IPS DF 4.7 (cell line): ENCODE results near the gene CSNK1G1.
"Not testable (repeated sequence)": the region's sequence is repeated elsewhere in the genome, so short reads cannot be mapped to it uniquely, and the experiment has no call there.

Source experiments
- DNase-seq: peaks from one replicate; pipeline ENCODE4 v3.0.0-alpha.2; 2013; ENCODE audit warnings: low spot score; ENCODE audit errors: extremely low read depth

The CSNK1G1 gene

DNA sequence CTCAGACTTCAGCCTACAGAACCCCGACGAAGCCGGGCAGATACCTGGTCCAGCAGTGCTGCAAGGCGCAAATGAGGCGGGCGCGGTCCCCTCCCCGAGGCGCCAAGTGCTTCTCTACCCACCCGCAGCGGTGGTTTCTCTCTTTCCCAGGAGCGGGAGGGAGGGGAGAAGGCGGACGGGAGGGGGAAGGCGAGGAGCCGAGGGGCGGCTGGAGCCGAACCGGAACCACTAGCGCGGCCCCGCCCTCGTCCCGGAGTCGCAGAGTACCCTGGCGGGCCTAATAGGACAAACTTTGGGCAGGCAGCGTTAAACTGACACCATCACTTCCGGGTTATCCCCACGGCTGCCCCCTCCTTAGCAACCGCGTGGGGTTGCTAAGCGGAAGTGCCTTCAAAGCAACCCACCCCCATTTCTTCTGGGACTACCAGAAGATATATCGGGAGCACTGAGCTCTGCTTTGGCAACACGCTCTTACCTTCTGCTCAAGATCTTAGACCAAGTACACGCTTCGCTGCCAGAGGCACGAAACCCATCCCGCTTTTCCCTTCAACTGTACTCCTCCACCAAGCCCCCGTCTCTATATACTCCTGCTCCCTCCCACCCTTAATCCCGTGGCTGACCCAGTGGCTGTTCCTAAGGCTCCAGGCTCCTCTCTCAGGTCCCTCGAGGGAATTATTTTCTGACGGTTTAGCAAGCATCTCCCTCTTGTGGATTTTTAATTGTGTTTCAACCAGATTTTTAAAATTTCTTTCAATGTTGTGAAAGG, at the start of gene CSNK1G1:
CSNK1G1 (minus strand) TSS at position 230 of the 766 bp plus-strand sequence. CDS start 55,674 bp downstream, outside the sequence.
- peak; percentile 82 for DNase-seq

DNA sequence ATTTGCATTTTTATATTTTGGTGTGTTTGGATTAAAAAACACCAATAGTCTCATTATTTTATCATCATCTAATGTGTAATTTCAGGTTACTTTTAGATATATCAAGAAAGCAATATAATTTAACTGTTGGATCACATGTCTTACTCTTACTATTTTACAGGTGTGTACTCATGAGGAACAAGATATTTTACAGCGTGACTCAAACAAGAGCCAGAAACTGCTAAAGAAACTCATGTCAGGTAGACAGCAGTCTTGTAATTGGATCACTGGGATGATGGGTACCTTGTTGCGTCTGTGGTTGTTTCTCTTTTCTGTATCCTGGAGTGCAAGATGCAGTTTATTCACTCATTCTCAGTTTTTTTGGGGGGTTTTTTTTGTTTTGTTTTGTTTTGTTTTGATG, 44.6 kb upstream of the CSNK1G1 start:
- no peak for DNase-seq

DNA sequence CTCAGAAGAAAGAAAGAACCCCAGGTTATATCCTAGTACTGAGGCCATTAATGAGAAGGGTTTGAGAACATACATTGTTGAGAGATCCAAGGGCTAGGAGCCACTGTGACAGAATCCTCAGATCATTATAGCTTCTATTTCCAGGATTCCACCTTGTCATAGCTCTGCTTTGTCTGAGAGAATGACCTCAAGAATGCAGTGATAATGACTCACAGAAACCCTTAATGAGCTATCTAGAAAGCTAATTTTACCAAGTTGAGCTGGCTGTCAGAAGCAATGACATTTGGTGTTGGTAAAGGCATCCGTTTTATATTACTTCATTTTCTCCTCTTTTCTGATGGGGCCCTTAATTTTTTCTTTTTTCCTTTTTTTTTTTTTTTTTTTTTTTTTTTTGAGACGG, 42.6 kb upstream of the CSNK1G1 start:
- no peak for DNase-seq

DNA sequence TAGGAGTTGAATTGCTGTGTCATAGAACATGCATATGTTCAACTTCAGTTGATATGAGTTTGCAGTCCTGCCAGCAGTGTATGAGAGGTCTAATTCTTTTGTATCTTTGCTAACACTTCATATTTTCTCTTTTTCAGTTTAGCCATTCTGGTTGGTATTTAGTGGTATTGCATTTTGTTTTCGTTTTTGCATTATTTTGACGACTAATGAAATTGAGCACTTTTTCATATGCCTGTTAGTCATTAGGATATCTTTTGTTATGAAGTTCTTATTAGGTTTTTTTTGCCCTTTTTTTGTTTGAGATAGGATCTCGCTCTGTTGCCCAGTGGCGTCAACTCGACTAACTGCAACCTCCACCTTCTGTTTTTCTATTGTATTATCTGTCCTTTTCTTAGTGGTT, 40.8 kb upstream of the CSNK1G1 start:
- DNase-seq, result no peak

DNA sequence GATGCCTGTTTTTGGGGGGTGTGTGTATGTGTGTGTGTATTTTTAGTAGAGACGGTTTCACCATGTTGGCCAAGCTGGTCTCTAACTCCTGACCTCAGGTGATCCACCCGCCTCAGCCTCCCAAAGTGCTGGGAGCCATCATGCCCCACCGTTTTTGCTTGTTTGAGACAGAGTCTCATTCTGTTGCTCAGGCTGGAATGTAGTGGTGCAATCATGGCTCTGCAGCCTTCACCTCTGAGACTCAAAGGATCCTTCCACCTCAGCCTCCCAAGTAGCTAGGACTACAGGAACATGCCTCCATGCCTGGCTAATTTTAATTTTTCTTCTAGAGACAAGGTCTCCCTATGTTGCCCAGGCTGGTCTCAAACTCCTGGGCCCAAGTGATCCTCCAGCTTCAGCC, 36.5 kb upstream of the CSNK1G1 start:
- DNase-seq, result not testable (repeated sequence)

DNA sequence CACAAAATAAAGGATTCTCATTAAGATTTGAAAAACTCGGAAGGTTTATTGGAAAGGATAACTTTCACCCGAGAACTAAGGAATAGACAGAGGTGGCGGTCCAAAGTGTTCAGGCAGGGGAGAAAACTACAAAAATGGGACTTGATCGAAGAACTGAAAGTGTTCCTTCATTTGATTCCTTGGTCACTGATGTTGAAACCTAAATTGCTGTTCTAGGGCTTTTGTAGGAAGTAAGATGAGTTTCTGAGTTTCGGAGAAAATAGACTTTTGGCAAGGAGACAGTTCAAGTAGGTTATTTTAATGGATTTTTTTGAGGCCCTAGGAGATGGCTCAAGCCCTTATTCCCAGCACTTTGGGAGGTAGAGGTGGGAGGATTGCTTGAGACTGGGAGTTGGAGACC, 33.1 kb upstream of the CSNK1G1 start:
- no peak for DNase-seq

DNA sequence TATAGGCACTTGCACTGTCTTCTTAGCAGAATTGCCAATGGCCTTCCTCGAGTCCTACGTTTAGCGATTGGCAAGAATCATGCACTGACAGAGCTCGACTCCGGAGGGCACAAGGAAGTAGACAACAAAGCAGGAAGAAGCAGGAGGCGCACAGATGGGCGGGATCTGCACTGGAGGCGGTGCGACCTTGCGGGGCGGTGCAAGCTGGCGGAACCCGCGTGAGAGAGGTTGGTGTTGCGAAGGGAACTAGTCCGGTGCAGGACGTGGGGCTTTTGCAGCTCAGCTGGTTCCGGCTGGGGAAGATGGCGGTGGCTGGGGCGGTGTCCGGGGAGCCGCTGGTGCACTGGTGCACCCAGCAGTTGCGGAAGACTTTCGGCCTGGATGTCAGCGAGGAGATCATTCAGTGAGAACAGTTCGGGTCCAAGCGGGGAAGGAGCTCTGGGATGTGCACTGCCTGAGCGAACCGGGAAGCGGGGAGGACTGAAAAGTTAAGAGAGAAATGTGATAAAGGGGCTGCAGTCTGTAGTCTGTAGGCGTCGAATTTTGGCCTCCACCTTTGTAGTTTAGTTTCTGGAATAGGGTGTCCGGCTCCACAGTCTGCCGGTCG, 31.7 kb upstream of the CSNK1G1 start, which contains the start of gene TRIP4:
TRIP4 (plus strand) TSS at position 275 of the 607 bp plus-strand sequence; CDS start at position 303, 28 bp downstream.
- peak; percentile 71 for DNase-seq

DNA sequence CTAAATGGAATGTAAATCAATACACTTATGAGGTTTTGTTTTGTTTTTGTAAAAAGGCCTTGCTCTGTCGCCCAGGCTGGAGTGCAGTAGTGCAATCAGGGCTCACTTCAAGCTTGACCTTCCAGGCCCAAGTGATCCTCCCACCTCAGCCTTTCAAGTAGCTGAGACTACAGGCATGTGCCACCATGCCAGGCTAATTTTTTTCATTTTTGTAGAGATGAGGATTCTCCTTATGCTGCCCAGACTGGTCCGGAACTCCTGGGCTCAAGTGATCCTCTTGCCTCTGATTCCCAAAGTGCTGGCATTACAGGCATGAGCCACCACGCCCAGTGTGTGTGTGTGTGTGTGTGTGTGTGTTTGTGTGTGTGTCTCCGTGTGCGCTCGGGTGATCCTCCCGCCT, 30.3 kb upstream of the CSNK1G1 start:
- no peak for DNase-seq

DNA sequence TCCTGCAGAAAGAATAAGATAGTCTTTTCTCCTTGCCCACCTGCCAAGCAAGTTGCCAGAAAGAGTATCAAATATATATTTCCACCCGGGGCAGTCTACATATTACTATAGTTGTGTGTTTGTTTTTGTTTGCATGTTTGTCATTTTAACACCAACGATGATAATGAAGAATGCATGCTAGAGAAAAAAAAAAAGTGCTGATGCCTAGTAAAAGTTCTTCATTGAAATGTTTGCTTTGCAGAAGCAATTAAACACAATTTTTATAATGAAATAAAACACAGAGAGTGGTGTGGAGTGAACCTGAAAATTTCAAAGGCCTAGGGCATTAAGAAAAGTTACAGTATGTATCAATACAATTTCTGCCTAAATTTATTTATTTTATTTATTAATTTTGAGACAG, 27.8 kb upstream of the CSNK1G1 start:
- no peak for DNase-seq

DNA sequence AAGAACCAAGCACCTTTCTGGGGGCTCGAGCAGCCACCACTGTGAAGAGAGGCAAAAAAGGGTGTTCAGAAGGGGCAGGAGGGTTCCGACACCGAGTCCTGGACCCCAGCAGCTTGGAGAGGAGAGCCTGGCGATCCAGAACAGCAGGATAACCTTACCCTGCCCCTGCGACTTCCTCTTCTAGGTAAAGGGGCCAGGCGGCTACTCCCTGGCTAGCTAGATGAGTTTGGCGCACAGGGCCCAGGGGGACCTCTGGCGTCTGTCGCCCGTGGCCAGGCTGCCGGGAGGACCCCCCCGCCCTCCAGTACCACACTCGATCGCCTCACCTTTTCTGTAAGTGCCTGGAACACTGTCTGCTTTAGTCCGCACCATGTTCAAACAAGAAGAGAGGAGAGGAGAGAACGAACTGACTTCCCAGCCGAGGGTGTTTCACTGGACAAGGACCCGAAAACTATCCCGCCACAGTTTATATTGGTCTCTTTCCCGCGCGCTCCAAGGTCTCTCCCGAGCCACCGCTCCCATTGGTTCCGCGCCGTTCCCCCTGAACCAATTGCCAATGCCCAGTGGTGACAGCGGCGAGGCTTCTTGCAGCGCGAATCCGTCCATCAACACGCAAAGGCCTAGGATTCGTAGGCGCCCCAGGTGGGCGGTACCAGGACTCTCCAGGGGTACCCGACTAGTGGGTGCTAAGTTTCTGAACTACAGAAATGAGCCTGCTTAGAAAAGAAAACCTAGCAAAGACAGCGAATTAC, 25.2 kb upstream of the CSNK1G1 start, which contains the start of gene PCLAF:
PCLAF (minus strand) TSS at position 442 of the 752 bp plus-strand sequence; CDS start at position 372, 70 bp downstream.
- peak; percentile 80 for DNase-seq

DNA sequence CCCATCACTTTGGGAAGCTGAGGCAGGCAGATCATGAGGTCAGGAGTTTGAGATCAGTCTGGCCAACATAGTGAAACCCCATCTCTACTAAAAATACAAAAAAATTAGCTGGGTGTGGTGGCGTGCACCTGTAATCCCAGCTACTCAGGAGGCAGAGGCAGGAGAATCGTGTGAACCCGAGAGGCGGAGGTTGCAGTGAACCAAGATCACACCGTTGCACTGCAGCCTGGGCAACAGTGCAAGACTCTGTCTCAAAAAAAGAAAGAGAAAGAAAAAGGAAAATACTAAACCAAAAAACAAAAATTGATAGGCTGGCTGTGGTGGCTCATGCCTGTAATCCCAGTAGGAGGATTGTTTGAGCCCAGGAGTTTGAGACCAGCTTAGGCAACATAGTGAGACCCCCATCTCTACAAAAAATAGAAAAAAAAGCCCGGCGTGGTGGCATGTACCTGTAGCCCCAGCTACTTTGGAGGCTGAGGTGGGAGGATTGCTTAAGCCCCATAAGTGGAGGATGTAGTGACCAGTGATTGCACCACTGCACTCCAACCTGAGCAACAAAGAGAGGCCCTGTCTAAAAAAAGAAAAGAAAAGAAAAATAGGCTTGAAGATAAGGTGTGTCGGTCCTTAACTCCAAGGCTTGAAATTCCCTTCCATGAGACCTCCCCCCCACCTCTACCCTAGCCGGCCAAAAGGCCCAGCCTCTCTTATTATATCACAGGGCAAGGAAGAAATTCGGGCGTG, 24.3 kb upstream of the CSNK1G1 start:
- DNase-seq, result not testable (repeated sequence)

DNA sequence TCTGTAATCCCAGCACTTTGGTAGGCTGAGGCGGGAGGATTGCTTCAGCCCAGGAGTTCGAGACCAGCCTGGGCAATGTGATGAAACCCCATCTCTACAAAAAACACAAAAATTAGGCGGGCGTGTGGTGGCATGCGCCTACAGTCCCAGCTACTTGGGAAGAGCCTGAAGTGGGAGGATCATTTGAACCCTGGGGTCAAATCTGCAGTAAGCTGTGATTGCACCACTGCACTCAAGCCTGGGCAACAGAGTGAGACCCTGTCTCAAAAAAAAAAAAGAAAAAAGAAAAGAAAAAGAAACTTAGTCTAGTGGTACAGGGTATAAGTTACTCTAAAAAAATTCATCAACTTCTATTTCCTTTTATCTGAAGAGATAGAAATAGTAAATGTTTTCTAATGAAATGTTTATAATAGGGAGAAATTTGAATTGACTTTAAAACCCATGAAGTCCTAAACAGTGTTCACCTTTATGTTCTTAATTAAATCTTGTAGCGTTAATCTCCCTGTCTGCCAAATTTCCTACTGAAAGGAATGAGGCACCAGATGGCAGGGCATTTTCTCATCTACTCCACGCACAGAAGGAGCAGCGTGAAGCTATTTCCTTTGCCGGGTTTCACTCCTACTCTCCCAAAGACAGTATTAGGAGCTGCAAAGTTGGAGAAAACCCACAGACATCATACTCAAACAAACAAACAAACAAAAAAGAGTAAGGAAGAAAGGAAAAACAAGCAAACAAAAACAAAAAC, 23.4 kb upstream of the CSNK1G1 start:
- DNase-seq, result no peak

DNA sequence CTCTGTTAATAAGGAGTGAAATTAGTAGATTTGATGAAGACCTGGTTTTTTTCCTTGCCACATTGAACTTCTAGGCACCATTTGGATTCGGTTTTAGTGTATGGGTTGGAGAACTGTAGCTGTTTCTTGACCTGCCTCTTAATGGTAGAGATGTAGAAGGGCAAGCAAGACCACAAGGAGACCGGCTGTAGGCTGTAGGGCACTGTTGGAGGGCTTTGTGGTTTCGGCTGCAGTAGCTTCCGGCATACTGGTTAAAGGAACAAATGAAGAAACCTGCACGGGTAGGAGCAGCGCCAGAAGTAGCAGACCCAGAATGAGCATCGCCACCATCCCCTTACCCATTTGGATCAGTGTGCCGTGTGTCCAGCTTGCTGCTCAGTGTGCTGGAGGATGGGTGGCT, 17.4 kb upstream of the CSNK1G1 start:
- no peak for DNase-seq

DNA sequence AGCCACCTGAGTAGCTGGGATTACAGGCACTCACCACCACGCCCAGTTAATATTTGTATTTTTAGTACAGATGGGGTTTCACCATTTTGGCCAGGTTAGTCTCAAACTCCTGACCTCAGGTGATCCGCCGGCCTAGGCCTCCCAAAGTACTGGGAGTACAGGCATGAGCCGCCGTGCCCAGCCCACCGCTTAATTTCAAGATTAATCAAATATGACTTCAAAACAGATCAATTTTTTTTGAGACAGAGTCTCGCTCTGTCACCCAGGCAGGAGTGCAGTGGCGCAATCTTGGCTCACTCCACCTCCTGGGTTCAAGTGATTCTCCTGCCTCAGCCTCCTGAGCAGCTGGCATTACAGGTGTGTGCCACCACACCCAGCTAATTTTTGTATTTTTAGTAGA, 15.4 kb upstream of the CSNK1G1 start:
- not testable (repeated sequence) for DNase-seq

DNA sequence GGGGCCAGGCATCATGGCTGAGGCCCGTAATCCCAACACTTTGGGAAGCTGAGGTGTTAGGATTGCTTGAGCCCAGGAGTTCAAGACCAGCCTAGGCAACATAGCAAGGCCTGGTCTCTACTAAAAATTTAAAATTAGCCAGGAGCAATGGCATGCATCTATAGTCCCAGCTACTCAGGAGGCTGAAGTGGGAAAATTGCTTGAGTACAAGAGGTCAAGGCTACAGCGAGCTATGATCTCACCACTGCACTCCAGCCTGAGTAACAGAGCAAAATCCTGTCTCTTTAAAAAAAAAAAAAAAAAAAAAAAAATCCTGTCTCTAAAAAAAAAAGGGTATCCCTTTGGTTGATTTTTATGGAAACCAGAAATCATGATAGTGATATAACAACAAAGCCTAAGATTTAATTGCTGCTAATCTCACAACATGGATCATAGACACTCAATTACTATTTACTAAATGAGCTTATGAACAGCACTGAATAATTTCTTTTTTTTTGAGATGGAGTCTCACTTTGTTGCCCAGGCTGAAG, 13.2 kb upstream of the CSNK1G1 start:
- no peak for DNase-seq

DNA sequence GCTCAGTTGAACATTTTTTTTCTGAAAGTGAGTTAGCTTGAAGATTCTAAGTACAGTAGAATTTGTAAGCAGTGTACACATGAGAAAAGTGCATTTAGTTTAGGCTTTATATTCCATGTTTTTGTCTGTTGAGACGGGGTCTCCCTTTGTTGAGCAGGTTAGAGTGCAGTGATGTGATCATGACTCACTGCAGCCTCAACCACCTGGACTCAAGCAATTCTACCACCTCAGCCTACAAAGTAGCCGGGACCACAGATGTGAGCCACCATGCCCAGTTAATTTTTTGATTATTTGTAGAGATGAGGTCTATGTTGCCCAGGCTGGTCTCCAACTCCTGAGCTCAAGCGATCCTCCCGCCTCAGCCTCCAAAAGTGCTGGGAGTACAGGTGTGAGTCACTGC, 5.3 kb upstream of the CSNK1G1 start:
- DNase-seq, result no peak

DNA sequence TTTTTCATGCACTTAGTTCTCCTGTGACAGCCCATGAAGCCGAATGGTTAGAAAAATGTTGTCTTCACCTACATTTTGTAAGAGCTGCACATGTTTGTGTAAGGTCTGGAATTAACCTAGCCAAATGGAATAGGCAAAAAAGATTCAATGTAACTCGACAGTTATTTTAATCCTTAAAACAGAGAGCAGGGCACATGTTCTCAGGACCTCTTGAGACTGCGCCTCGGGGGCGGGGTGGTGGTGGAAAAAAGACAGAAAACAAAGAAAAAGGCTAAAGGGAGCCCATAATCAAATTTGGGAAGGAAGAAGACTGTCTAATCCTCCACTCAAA, 702 bp upstream of the CSNK1G1 start:
- no peak for DNase-seq

DNA sequence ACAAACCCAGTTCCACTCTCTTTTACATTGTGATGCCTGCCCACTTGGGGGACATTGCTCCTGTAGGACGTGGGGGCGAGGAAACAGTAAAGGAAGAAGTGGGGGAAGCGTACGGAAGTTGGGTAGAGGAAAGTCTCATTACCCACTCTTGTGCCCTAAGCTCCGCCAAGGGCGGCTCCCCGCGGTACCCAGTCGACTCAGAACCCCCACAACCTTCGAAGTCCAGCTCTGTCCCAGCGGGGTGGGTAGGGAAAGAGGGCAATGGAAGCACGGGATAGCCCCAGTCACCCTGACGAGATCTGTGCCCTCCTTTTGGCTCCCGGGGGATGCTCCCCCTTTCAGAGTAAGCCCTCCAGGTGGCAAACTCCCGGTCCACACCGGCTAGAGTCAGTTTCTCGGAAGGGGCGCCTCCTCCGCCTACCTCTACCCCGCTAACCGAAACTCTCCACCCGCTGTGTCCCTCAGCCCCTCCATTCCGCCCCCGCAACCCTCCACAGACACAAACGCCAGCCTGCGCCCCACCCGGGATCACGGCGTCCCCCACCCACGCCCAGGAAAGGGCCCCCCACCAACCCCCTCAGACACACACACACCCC, 527 bp downstream of the CSNK1G1 start:
- DNase-seq, result no peak

DNA sequence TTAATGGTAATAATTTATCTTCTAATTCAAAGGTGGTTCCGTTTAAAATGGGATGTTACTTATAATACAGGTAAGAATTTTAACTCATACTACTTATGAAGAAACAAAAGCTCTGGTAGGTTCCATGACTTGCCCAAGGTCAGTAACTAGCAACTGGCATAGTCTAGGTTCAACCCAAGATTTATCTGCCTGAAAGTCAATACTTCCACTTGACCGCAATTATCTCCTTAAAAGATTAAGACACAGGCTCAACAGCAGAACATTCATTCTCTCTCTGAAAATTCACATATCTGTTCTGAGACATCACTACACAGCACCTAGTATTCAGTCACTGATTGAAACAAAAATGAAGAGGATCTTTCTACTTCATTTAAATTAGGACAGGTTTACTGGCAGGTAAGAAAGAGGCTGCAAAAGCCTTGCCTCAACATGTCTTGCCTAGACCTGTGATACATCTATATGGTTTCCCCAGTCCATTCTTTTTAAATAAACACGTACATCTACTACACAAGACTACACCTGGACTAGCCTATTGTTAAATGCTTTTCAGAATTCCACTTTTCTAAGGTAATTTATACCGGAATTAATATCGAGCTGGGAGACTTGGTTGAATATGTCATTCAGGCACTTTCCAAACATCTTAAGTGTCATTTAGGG, 1.2 kb downstream of the CSNK1G1 start:
- no peak for DNase-seq

DNA sequence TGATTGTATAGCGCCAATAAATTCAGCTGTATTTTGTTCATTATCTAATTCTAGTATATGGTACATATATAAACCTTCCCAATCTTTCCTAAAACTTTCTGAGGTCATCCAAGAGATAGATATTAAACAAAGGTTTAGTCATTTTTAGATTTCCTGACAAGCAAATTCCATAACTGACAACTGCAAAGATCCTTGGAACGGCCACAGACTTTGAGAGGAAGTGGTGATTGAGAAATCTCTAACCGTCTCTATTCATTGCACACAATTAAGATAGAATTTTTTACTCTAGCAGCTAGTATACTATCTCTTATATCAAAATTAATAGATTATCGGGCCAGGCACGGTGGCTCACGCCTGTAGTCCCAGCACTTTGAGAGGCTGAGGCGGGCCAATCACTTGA, 4.7 kb downstream of the CSNK1G1 start:
- DNase-seq, result no peak
